ENCODE data around the gene DGLUCY.

DNA sequence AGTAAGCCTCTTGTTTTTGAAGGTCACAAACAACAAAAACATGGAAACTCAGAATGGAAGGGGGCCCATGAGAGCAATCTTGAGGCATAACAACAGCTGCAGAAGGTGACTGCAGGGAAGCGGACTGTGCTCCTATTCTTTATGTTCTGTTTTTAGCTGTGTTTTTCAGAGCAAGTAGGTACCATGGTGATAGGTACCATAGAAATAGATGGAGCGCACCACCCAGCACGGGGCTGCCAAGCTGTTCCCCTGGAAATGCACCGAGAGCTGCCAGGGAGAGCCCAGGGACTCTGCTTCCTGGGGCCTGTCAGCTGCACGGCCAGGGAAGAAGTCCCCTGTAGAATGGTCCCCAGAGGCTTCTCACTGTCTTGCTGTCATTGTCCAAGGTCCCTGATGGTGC is 32.8 kb downstream of the DGLUCY start:
- TF ChIP-seq EZH2 (IDR thresholded peaks at IDR 0.05; ENCODE audit: insufficient read depth, low read length) = no peak
- TF ChIP-seq, protein P1, sequence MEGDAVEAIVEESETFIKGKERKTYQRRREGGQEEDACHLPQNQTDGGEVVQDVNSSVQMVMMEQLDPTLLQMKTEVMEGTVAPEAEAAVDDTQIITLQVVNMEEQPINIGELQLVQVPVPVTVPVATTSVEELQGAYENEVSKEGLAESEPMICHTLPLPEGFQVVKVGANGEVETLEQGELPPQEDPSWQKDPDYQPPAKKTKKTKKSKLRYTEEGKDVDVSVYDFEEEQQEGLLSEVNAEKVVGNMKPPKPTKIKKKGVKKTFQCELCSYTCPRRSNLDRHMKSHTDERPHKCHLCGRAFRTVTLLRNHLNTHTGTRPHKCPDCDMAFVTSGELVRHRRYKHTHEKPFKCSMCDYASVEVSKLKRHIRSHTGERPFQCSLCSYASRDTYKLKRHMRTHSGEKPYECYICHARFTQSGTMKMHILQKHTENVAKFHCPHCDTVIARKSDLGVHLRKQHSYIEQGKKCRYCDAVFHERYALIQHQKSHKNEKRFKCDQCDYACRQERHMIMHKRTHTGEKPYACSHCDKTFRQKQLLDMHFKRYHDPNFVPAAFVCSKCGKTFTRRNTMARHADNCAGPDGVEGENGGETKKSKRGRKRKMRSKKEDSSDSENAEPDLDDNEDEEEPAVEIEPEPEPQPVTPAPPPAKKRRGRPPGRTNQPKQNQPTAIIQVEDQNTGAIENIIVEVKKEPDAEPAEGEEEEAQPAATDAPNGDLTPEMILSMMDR (IDR thresholded peaks at IDR 0.05; ENCODE audit: insufficient read depth, low read depth, low read length) = no peak
